Stimulated activated CD4-positive, alpha-beta T cell treated with anti-CD3 and anti-CD28 coated beads, TNF-alpha, amount 100 ng/mL, for 1 hour (primary cell): ENCODE measurements around the gene CACNA1G.

ENCODE experiments used
- DNase-seq, 3 donors: peaks; one replicate each; pipeline ENCODE4 v3.0.0-alpha.2; 2020; ENCODE audit warnings: low read depth in 3 of 3, low spot score in 1 of 3

CACNA1G gene

GRCh38 chr17:50630524-50631194 lies 70.1 kb downstream of the CACNA1G start:
- DNase-seq: peak in 2 of 3 donors; percentile 9 to 46

GRCh38 chr17:50631195-50631907 lies 70.8 kb downstream of the CACNA1G start:
- DNase-seq: no peak

- no peak for DNase-seq
These were observed 71.5 kb downstream of the CACNA1G start for GRCh38 chr17:50631908-50632571.

GRCh38 chr17:50632637-50633036 lies 72.1 kb downstream of the CACNA1G start:
- no peak for DNase-seq

GRCh38 chr17:50633683-50634082 lies 73.2 kb downstream of the CACNA1G start:
- DNase-seq: no peak

GRCh38 chr17:50634224-50634914 lies 73.9 kb downstream of the CACNA1G start, which contains the start of gene ABCC3:
Gene ABCC3 (plus strand): TSS chr17:50634881. CDS start chr17:50634937, 56 bp downstream.
- DNase-seq: no peak

- no peak for DNase-seq
These were observed 74.6 kb downstream of the CACNA1G start for GRCh38 chr17:50634915-50635731.

GRCh38 chr17:50635732-50635981 lies 75.1 kb downstream of the CACNA1G start:
- no peak for DNase-seq

- no peak for DNase-seq
These were observed 75.7 kb downstream of the CACNA1G start for GRCh38 chr17:50635982-50636803.

- no peak for DNase-seq
These were observed 76.3 kb downstream of the CACNA1G start for GRCh38 chr17:50636804-50637195.

GRCh38 chr17:50637829-50638605 lies 77.5 kb downstream of the CACNA1G start:
- no peak for DNase-seq

GRCh38 chr17:50638606-50638965 lies 78.1 kb downstream of the CACNA1G start:
- no peak for DNase-seq

GRCh38 chr17:50638966-50639713 lies 78.6 kb downstream of the CACNA1G start:
- DNase-seq: no peak

- no peak for DNase-seq
These were observed 80.3 kb downstream of the CACNA1G start for GRCh38 chr17:50640686-50641351.

- no peak for DNase-seq
These were observed 80.8 kb downstream of the CACNA1G start for GRCh38 chr17:50641357-50641756.

GRCh38 chr17:50642071-50642721 lies 81.7 kb downstream of the CACNA1G start:
- DNase-seq: no peak
